Measurements from ENCODE around the gene TBX2. TPM values are rescaled to one million over a fixed set of nuclear protein-coding genes. Genes with fewer than 3 reads are reported as not detected.
"Not testable (repeated sequence)": the region's sequence is repeated elsewhere in the genome, so short reads cannot be mapped to it uniquely, and the experiment has no call there.

Gene TBX2
- total RNA-seq, 1 donor from 2014 or later = 42.4 TPM

GRCh38 chr17:61418449-61418848 is 18.8 kb downstream of the TBX2 start:
- ATAC-seq (no peak), DNase-seq (ENCODE audit: low spot score) (no peak)
- intact Hi-C loops (cut with DNase I) = loop anchor here (10.0 kb wide), 2 partner anchors 416 to 646 kb away; partner anchors contain the start of gene MED13

GRCh38 chr17:61419496-61420046 is 19.9 kb downstream of the TBX2 start:
- no peak for DNase-seq (ENCODE audit: low spot score)
- intact Hi-C loops (cut with DNase I) = loop anchor here (10.0 kb wide), 2 partner anchors 415 to 645 kb away; partner anchors contain the start of gene MED13
- no peak for ATAC-seq

GRCh38 chr17:61420052-61420451 is 20.4 kb downstream of the TBX2 start:
- ATAC-seq (no peak), DNase-seq (ENCODE audit: low spot score) (no peak)
- intact Hi-C loops (cut with DNase I) = no loop called here

DNA sequence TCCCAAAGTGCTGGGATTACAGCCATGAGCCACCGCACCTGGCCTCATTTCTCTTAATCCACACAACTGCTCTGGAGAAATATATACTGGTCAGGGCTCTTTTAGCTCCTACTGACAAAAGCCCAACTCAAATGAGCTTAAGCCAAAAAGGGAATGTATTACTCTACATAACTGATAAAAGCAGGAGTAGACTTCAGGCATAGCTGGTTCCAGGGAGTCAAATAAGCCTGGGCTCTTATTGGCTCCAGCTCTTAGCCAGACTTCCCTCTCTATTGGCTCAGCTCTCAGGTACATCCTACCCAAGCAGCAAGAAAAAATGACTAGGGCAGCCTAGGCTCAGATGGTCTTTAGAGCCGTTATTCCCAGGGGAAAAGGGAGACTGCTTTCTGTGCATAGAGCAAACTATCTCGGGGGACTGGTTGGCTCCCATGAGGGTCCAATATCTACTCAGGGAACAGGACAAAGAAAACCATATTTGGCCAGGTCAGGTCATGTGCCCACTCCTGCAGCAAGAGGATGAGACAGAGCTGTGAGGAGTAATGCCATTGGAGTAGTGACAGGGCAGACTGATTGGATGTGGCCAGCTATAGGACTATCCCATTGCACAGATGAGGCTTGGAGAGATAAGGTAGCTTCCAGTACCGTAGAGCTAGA is 21.2 kb downstream of the TBX2 start:
- intact Hi-C loops (cut with DNase I) = no loop called here
- DNase-seq (ENCODE audit: low spot score) = no peak
- no peak for ATAC-seq

GRCh38 chr17:61421460-61421859 is 21.8 kb downstream of the TBX2 start:
- intact Hi-C loops (cut with DNase I) = no loop called here
- no peak for ATAC-seq

DNA sequence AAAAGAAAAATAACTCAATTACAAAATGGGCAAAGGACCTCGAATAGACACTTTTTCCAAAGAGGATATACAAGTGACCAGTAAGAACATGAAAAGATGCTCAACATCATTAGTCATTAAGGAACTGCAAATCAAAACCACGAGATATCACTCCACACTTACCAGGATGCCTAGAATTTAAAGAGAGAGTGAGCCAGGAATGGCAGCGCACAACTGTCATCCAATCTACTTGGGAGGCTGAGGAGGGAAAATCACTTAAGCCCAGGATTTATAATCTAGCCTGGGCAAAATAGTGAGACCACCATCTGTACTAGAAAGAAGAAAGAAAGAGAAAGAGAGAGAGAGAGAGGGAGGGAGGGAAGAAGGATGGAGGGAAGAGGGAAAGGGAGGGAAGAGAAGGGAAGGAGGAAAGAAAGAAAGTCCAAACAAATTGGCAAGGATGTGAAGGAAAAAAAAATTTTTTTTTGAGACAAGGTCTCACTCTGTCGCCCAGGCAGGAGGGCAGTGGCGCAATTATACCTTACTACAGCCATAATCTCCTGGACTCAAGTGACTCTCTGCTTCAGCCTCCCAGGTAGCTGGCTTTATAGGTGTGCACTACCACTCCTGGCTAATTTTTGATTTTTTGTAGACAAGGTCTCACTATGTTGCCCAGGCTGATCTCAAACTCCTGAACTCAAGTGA is 22.6 kb downstream of the TBX2 start:
- intact Hi-C loops (cut with DNase I) = no loop called here
- ATAC-seq (no peak), DNase-seq (ENCODE audit: low spot score) (no peak)

More at GRCh38 chr17:61421460-61421859, 21.8 kb downstream of the TBX2 start:
- DNase-seq (ENCODE audit: low spot score) = no peak

- no peak for DNase-seq (ENCODE audit: low spot score)
- ATAC-seq = no peak
- intact Hi-C loops (cut with DNase I) = no loop called here
Observed at GRCh38 chr17:61422869-61423268, 23.2 kb downstream of the TBX2 start.

GRCh38 chr17:61423967-61424649 is 24.5 kb downstream of the TBX2 start:
- DNase-seq (ENCODE audit: low spot score) = no peak
- intact Hi-C loops (cut with DNase I) = no loop called here

GRCh38 chr17:61425682-61426481 is 26.2 kb downstream of the TBX2 start:
- intact Hi-C loops (cut with DNase I) = no loop called here
- ATAC-seq = no peak
- DNase-seq (ENCODE audit: low spot score) = no peak

More at GRCh38 chr17:61423967-61424649, 24.5 kb downstream of the TBX2 start:
- ATAC-seq = no peak

- ATAC-seq = no peak
- intact Hi-C loops (cut with DNase I) = no loop called here
- DNase-seq (ENCODE audit: low spot score) = no peak
Observed at GRCh38 chr17:61426482-61427304, 27.1 kb downstream of the TBX2 start.

DNA sequence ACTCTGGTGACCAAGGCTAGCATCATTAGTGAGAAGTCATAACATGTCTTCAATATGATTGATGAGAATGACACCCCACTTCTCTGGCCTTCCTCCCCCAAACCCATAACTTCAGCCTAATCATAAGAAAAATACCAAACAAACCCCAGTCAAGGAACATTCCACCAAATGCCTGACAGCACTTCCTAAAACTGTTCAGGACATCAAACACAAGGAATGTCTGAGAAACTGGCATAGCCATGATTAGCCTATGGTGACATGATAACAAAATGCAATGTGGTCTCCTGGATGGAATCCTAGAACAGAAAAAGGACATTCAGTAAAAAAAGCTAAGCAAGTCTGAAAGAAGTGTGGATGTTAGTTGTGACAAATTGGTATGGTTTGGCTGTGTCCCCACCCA is 27.9 kb downstream of the TBX2 start:
- ATAC-seq = no peak
- DNase-seq (ENCODE audit: low spot score) = no peak
- intact Hi-C loops (cut with DNase I) = no loop called here

- intact Hi-C loops (cut with DNase I) = no loop called here
- no peak for ATAC-seq
- DNase-seq (ENCODE audit: low spot score) = no peak
Observed at GRCh38 chr17:61429274-61429673, 29.6 kb downstream of the TBX2 start.

- ATAC-seq; intact Hi-C loops (cut with DNase I); DNase-seq (ENCODE audit: low spot score): not testable (repeated sequence)
Observed at GRCh38 chr17:61429831-61430230, 30.2 kb downstream of the TBX2 start.

DNA sequence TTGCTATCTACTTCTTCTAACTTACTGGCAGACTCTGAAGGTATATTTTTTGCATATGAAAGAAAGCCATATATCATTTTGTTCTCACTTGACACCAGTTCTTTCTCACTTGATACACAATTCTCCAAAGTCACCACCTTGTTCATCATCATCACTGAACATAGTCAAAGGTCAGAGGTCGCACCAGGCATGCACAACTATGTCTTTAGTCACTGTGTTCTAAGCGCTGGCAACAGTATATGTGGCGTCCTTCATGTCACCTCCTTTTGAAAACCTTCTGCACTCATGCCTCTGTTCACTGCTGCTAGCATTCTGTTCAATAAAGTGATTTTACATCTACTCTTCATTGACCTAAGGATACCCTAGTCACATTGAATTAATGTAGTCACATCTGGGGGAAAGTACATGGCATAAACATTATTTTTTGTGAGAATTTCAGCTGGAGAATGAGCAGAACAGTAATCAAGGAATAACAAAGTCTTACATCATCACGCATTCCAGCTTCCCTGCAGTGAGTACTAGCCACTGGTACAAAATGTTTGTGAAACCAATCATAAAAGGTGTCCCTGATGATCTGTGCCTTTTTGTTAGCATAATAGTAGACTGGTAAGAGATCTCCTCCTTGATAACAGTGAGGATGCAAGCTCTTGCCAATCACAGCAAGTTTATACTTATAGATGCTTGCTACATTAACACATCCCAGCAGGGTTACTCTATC is 32.1 kb downstream of the TBX2 start:
- ATAC-seq = no peak

GRCh38 chr17:61436273-61436672 is 36.6 kb downstream of the TBX2 start:
- ATAC-seq (no peak), DNase-seq (ENCODE audit: low spot score) (no peak)
- intact Hi-C loops (cut with DNase I) = no loop called here

More for the DNA sequence above, 32.1 kb downstream of the TBX2 start:
- intact Hi-C loops (cut with DNase I) = no loop called here
- DNase-seq (ENCODE audit: low spot score) = no peak

- intact Hi-C loops (cut with DNase I) = no loop called here
- ATAC-seq (no peak), DNase-seq (ENCODE audit: low spot score) (no peak)
Observed at GRCh38 chr17:61436995-61437704, 37.5 kb downstream of the TBX2 start.

- DNase-seq (ENCODE audit: low spot score) = no peak
- no peak for ATAC-seq
- intact Hi-C loops (cut with DNase I) = no loop called here
Observed at GRCh38 chr17:61440697-61441096, 41.1 kb downstream of the TBX2 start.

All from sciatic nerve (tissue), 2 donors.